NCI-H1092 (cell line): ENCODE results near the gene EFCAB10.
A peak's percentile ranks its signal among the peaks of the same experiment; 100 is the strongest.
"Not testable (repeated sequence)": the region's sequence is repeated elsewhere in the genome, so short reads cannot be mapped to it uniquely, and the experiment has no call there.

Experiments
- DNase-seq: peaks from one replicate; lab custom pipeline; 2025; lab: John Stamatoyannopoulos, UW

Gene EFCAB10

GRCh38 chr7:105530546-105530945 lies 50.7 kb downstream of the EFCAB10 start:
- no peak for DNase-seq

GRCh38 chr7:105530126-105530525 lies 51.2 kb downstream of the EFCAB10 start:
- DNase-seq, result no peak

GRCh38 chr7:105527737-105528136 lies 53.6 kb downstream of the EFCAB10 start:
- not testable (repeated sequence) for DNase-seq

GRCh38 chr7:105524840-105525239 lies 56.5 kb downstream of the EFCAB10 start:
- DNase-seq, result no peak

GRCh38 chr7:105524423-105524822 lies 56.9 kb downstream of the EFCAB10 start:
- DNase-seq, result not testable (repeated sequence)

- DNase-seq, result peak; percentile 90
Observed at GRCh38 chr7:105521717-105522463, 59.4 kb downstream of the EFCAB10 start, which contains the start of gene PUS7. TSS of gene PUS7 (minus strand) at chr7:105522271. CDS start at chr7:105508512, 13,759 bp downstream.

- DNase-seq, result peak; percentile 82
Observed at GRCh38 chr7:105521027-105521716, 60.1 kb downstream of the EFCAB10 start.

- not testable (repeated sequence) for DNase-seq
Observed at GRCh38 chr7:105520620-105521019, 60.7 kb downstream of the EFCAB10 start.

- DNase-seq, result no peak
Observed at GRCh38 chr7:105519353-105519752, 61.9 kb downstream of the EFCAB10 start.

- not testable (repeated sequence) for DNase-seq
Observed at GRCh38 chr7:105515610-105516009, 65.7 kb downstream of the EFCAB10 start.
